SU-DHL-6 (cell line): Measurements from ENCODE around the gene ESR1.

Source experiments
- H2AFZ ChIP-seq: fragments of 200-600 bp; sonication (generic); 2 replicates; pipeline ENCODE4 v1.6.1; 2014; ENCODE audit warnings: low read depth, mild to moderate bottlenecking, moderate library complexity, mixed read lengths, antibody characterized with exemption, low read length; ENCODE audit not compliant: severe bottlenecking
- H3F3A ChIP-seq: fragments of 200-600 bp; shearing (Covaris generic); 2 replicates; pipeline ENCODE4 v1.6.0; 2016; ENCODE audit warnings: antibody characterized with exemption, mild to moderate bottlenecking; ENCODE audit not compliant: insufficient read depth
- H3K27ac ChIP-seq: fragments of 200-600 bp; sonication (generic); 2 replicates; pipeline ENCODE4 v1.5.1; 2016; ENCODE audit warnings: low read depth, mild to moderate bottlenecking, low read length, moderate library complexity, mixed read lengths
- H3K27me3 ChIP-seq: fragments of 200-600 bp; sonication (generic), shearing (Covaris generic); 2 replicates; pipeline ENCODE4 v1.6.0; 2014; ENCODE audit warnings: mild to moderate bottlenecking, low read length
- H3K36me3 ChIP-seq: fragments of 200-600 bp; sonication (generic); 2 replicates; pipeline ENCODE4 v1.6.1; 2014; ENCODE audit warnings: mild to moderate bottlenecking, low read length, mixed read lengths
- H3K4me2 ChIP-seq: fragments of 300-600, 200-600 bp; shearing (Covaris generic), sonication (generic); 2 replicates; pipeline ENCODE4 v1.6.0; 2014; ENCODE audit warnings: low read length, low read depth, mild to moderate bottlenecking; ENCODE audit not compliant: poor library complexity, severe bottlenecking
- H3K4me3 ChIP-seq: fragments of 200-600 bp; sonication (generic); 2 replicates; pipeline ENCODE4 v1.5.1; 2014; ENCODE audit warnings: antibody characterized with exemption, low read length, mild to moderate bottlenecking, mixed read lengths; ENCODE audit not compliant: insufficient read depth, poor library complexity, severe bottlenecking
- H3K79me2 ChIP-seq: fragments of 200-600 bp; sonication (generic); 2 replicates; pipeline ENCODE4 v1.6.1; 2014; ENCODE audit warnings: mild to moderate bottlenecking, low read length, moderate library complexity; ENCODE audit not compliant: insufficient read depth
- H3K9ac ChIP-seq: fragments of 200-600 bp; sonication (generic); 2 replicates; pipeline ENCODE4 v1.7.0; 2014; ENCODE audit warnings: mild to moderate bottlenecking, low read length
- H3K9me2 ChIP-seq: fragments of 200-600 bp; sonication (generic); replicated peaks from 2 replicates; pipeline ENCODE4 v1.6.1; 2014; ENCODE audit warnings: low read length; ENCODE audit not compliant: insufficient read depth
- H3K9me3 ChIP-seq: fragments of 200-600 bp; sonication (generic); 2 replicates; pipeline ENCODE4 v1.6.1; 2014; ENCODE audit warnings: low read length, mixed read lengths; ENCODE audit not compliant: insufficient read depth
- H4K20me1 ChIP-seq: fragments of 200-600 bp; sonication (generic); 2 replicates; pipeline ENCODE4 v1.6.1; 2014; ENCODE audit warnings: low read depth, mild to moderate bottlenecking, antibody characterized with exemption, low read length, moderate library complexity, mixed read lengths
- CTCF ChIP-seq: fragments of 200-600 bp; sonication (generic); IDR thresholded peaks from one replicate; pipeline ENCODE4 v1.5.1; 2017; ENCODE audit warnings: antibody characterized with exemption, mild to moderate bottlenecking, low read length, moderate library complexity; ENCODE audit not compliant: insufficient read depth, poor library complexity, severe bottlenecking
- EZH2phosphoT487 ChIP-seq: fragments of 200-600 bp; sonication (generic), shearing (Covaris generic); conservative IDR thresholded peaks from 2 replicates; pipeline ENCODE4 v1.6.1; 2018; ENCODE audit warnings: mild to moderate bottlenecking, antibody characterized with exemption, low read length, moderate library complexity, mixed read lengths

The ESR1 gene

GRCh38 chr6:151826517-151827142, 19.1 kb downstream of the ESR1 start:
- TF ChIP-seq EZH2phosphoT487 (no peak), CTCF (no peak)
- Histone ChIP-seq H3K27ac (no peak overlapping the region), H2AFZ (no peak overlapping the region), H3F3A (no peaks in the 10 kb centered on the region), H3K36me3 (no peaks in the 10 kb centered on the region), H4K20me1 (no peaks in the 10 kb centered on the region), H3K4me3 (no peak overlapping the region), H3K9me2 (no peaks in the 10 kb centered on the region), H3K79me2 (no peaks in the 10 kb centered on the region), H3K9me3 (no peaks in the 10 kb centered on the region), H3K9ac (no peak overlapping the region), H3K27me3 (no peaks in the 10 kb centered on the region), H3K4me2 (no peak overlapping the region)

- Histone ChIP-seq H3K4me3 (no peak overlapping the region), H3K27me3 (no peaks in the 10 kb centered on the region), H3K9me2 (no peaks in the 10 kb centered on the region), H3K9ac (no peak overlapping the region), H3F3A (no peaks in the 10 kb centered on the region), H3K36me3 (no peaks in the 10 kb centered on the region), H2AFZ (no peak overlapping the region), H3K79me2 (no peaks in the 10 kb centered on the region), H4K20me1 (no peaks in the 10 kb centered on the region), H3K9me3 (no peaks in the 10 kb centered on the region), H3K4me2 (no peak overlapping the region), H3K27ac (no peak overlapping the region)
- TF ChIP-seq EZH2phosphoT487: no peak
- no peak for TF ChIP-seq CTCF
Observed at GRCh38 chr6:151832710-151833109, 25.2 kb downstream of the ESR1 start.

- H3K9ac ChIP-seq: no peak overlapping the region
- no peaks in the 10 kb centered on the region for H3K9me2 ChIP-seq
- no peaks in the 10 kb centered on the region for H3K36me3 ChIP-seq
- H4K20me1 ChIP-seq: no peaks in the 10 kb centered on the region
- no peak overlapping the region for H3K27ac ChIP-seq
- H3K27me3 ChIP-seq: no peaks in the 10 kb centered on the region
- no peaks in the 10 kb centered on the region for H3F3A ChIP-seq
- TF ChIP-seq EZH2phosphoT487 (no peak), CTCF (no peak)
- no peaks in the 10 kb centered on the region for H3K79me2 ChIP-seq
- no peak overlapping the region for H2AFZ ChIP-seq
- no peak overlapping the region for H3K4me3 ChIP-seq
- H3K4me2 ChIP-seq: no peak overlapping the region
- no peaks in the 10 kb centered on the region for H3K9me3 ChIP-seq
Observed at GRCh38 chr6:151835396-151835795, 27.9 kb downstream of the ESR1 start.
